ENCODE data around the gene ICOS. TPM values are rescaled to one million over a fixed set of nuclear protein-coding genes. Genes with fewer than 3 reads are reported as not detected.
"Not testable (repeated sequence)": the region's sequence is repeated elsewhere in the genome, so short reads cannot be mapped to it uniquely, and the experiment has no call there.

ICOS gene
- total RNA-seq, 1 donor from 2014 or later: not detected

GRCh38 chr2:203982276-203982675 lies 45.7 kb downstream of the ICOS start:
- no peak for DNase-seq

DNA sequence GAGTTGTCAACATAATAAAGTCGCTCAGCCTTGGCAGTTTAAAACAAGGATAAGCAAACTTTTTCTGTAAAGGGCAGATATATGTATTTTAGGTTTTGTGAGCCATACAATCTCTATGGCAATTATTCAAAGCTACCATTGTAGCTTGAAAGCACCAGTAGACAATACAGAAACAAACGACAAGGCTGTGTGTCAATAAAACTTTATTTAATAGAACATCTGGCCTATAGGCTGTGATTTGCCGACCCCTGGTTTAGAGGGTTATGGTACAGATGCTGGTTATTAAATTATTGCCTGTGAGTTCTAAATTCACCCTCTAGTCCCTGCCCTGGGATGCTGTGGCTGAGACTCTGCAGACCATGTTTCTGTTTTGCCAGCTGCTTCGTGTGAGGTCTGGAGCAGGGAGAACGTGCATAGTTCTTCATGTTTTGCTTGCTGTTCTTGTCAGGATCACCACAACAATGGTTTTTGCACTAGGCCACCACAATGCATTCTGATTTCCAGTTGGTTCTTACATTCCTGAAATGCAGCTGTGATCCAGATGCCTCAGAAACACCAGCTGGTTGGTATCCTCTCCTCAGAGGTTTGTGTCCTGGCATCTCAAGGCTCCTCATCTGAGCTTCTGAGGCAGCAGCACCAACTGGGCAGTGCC lies 46.6 kb downstream of the ICOS start:
- DNase-seq: no peak

GRCh38 chr2:203985978-203986377 lies 49.4 kb downstream of the ICOS start:
- DNase-seq: not testable (repeated sequence)

- no peak for DNase-seq
These were observed 51.4 kb downstream of the ICOS start for GRCh38 chr2:203987959-203988358.

DNA sequence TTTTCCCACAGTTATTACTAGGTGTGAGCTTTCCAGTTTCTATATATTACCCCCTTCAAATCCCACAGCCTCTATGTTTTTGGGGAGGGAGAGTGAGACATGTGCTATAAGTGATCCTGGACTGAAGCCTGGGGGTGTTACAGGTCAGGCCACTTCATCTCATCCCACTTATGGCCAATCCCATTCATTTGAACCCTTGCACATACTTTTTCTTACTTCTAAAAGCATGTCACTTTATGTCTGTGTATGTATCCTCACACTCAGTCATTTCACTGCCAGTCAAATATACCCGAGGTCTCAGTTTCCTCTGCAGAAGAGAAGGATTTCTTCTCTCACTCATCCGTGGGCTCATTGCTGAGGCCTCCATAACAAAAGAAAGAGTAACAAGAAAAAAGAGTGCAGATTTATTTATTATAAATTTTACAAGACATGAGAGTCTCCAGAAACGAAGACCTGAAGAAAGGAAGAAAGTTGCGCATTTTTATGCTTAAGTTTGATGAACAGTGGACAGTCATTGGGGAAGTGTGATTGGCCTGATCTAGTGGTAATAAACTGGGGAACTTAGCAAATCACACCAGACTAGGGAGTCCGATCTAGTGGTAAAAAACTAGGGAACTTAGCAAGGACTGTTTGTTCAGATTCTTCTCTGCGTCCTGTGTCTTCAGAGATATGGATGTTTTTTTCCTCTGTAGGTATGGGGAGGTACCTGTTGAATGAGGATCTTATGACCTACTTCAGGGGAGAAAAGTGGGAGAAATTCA lies 52.1 kb downstream of the ICOS start:
- DNase-seq: no peak

DNA sequence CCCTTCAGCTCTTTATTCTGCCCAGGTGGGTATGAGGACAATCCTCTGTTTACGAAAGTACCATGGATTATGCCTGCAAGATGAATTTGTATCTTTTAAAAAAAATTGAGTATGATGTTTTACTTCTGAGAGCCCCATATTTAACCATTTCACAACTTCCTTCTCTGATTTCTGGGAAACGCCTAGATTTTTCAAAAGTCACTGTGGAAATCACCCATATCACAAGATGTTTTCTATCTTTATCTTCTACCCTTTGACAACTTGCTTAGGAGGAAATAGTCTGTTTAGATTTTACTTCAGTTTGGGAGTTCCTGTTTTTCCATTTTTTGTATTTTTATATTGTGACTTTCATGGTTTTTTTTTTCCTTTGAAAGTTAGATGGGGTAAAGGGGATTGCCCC lies 53.0 kb downstream of the ICOS start:
- DNase-seq: no peak

- DNase-seq: no peak
These were observed 55.9 kb downstream of the ICOS start for GRCh38 chr2:203992509-203992908.

- DNase-seq: no peak
These were observed 56.4 kb downstream of the ICOS start for GRCh38 chr2:203993011-203993410.

- no peak for DNase-seq
These were observed 57.0 kb downstream of the ICOS start for GRCh38 chr2:203993560-203993959.

DNA sequence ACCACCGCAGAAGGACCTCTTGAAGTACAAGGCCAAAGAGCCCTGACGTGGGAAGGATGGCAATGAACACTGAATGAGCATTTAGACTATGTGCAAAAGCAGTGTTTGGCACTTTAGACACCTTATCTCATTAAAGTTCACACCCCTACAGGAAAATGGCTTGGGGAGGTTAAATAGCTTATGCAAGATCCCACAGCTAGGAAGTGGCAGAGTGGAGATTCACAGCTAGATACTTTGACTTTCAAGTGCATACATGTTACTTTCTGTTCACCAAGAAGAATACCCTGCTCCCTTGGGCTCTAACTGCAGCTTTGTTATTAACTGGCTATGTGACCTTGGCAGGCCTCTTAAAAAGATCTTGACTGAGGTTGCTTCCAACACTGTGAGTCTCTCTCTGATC lies 58.2 kb downstream of the ICOS start:
- DNase-seq: no peak

- no peak for DNase-seq
These were observed 60.1 kb downstream of the ICOS start for GRCh38 chr2:203996692-203997091.

- no peak for DNase-seq
These were observed 60.9 kb downstream of the ICOS start for GRCh38 chr2:203997481-203997880.

GRCh38 chr2:203997980-203998809 lies 61.6 kb downstream of the ICOS start:
- no peak for DNase-seq

- DNase-seq: no peak
These were observed 63.3 kb downstream of the ICOS start for GRCh38 chr2:203999835-204000234.

GRCh38 chr2:204000446-204000845 lies 63.9 kb downstream of the ICOS start:
- no peak for DNase-seq

- no peak for DNase-seq
These were observed 66.9 kb downstream of the ICOS start for GRCh38 chr2:204003276-204003990.

GRCh38 chr2:204004912-204005311 lies 68.3 kb downstream of the ICOS start:
- no peak for DNase-seq

DNA sequence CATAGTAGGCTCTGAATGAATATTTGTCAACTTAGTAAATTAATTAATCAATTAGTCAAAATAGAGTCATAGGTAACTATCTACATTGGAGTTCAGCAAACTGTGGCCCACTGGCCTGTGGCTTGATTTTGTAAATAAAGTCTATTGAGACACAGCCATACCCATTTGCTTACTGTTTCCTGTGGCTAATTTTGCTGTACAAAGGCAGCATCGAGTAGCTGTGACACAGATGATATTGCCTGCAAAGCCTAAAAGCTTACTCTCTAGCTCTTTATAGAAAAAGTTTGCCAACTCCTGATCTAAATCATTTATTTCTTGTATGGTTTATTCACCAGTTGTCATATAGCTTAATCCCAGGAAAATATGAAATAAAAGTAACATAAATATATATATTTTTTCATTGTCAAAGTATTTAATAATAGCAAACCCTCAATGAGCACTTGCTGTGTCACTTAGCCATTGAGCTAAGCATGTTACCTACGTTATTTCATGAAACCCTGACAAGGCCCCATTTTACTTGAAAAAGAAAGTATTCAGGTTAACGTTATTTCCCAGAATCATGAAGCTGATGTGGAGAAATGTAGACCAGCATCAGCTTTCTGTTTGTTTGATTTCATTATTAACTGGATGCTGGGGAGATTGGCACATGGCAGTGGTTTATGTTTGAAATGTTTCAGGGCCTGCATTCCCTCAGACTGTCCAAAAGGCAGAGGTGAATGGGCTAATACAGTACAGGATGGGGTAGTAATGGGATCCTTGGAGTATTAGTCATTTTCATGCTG lies 69.6 kb downstream of the ICOS start:
- DNase-seq: no peak

GRCh38 chr2:204008352-204008751 lies 71.8 kb downstream of the ICOS start:
- DNase-seq: no peak

GRCh38 chr2:204010628-204011560 lies 74.3 kb downstream of the ICOS start:
- DNase-seq: no peak

Measured in occipital lobe (tissue), 2 donors.